H9 (cell line): ENCODE data around the gene ANKH. TPM values are rescaled to one million over a fixed set of nuclear protein-coding genes. Genes with fewer than 3 reads are reported as not detected.

Experiments used
- DNase-seq: peaks from one replicate; pipeline ENCODE4 v3.0.0-alpha.2; 2017
- H2AFZ ChIP-seq: one replicate; pipeline ENCODE4 v1.6.1; 2013; ENCODE audit warnings: mild to moderate bottlenecking, low read length, control low read depth, moderate library complexity
- H2AK5ac ChIP-seq: 2 replicates; pipeline ENCODE4 v1.6.1; 2013; ENCODE audit warnings: low read length, control low read depth, mixed read lengths; ENCODE audit not compliant: insufficient read length
- H2BK120ac ChIP-seq: one replicate; pipeline ENCODE4 v1.6.1; 2013; ENCODE audit warnings: low read depth, mild to moderate bottlenecking, low read length, control low read depth, inconsistent platforms; ENCODE audit not compliant: poor library complexity, severe bottlenecking
- H2BK12ac ChIP-seq: 2 replicates; pipeline ENCODE4 v1.6.1; 2013; ENCODE audit warnings: low read length, control low read depth, mixed read lengths, low read depth; ENCODE audit not compliant: insufficient read length
- H2BK15ac ChIP-seq: 2 replicates; pipeline ENCODE4 v1.6.1; 2013; ENCODE audit warnings: low read depth, low read length, control low read depth
- H2BK20ac ChIP-seq: one replicate; pipeline ENCODE4 v1.6.1; 2013; ENCODE audit warnings: low read depth, mild to moderate bottlenecking, low read length, control low read depth, inconsistent platforms; ENCODE audit not compliant: poor library complexity, severe bottlenecking
- H2BK5ac ChIP-seq: 2 replicates; pipeline ENCODE4 v1.6.1; 2013; ENCODE audit warnings: low read length, control low read depth, mixed read lengths; ENCODE audit not compliant: insufficient read length
- H3K14ac ChIP-seq: 2 replicates; pipeline ENCODE4 v1.6.1; 2013; ENCODE audit warnings: low read length, control low read depth; ENCODE audit not compliant: insufficient read depth
- H3K18ac ChIP-seq: 2 replicates; pipeline ENCODE4 v1.6.1; 2013; ENCODE audit warnings: low read depth, mild to moderate bottlenecking, mixed read lengths, low read length, control low read depth; ENCODE audit not compliant: insufficient read length
- H3K23ac ChIP-seq: 2 replicates; pipeline ENCODE4 v1.6.1; 2013; ENCODE audit warnings: low read length, control low read depth, mixed read lengths, low read depth; ENCODE audit not compliant: insufficient read length
- H3K23me2 ChIP-seq: 2 replicates; pipeline ENCODE4 v1.6.1; 2013; ENCODE audit warnings: low read depth, mild to moderate bottlenecking, mixed read lengths, low read length, control low read depth; ENCODE audit not compliant: insufficient read length, poor library complexity, severe bottlenecking
- H3K27ac ChIP-seq: 2 replicates; pipeline ENCODE4 v1.5.1; 2013; ENCODE audit warnings: low read length, control low read depth, mixed read lengths, low read depth; ENCODE audit not compliant: insufficient read length
- H3K27me3 ChIP-seq: 2 replicates; pipeline ENCODE4 v1.6.1; 2013; ENCODE audit warnings: low read length, control low read depth, inconsistent platforms; ENCODE audit not compliant: insufficient read depth
- H3K4ac ChIP-seq: 2 replicates; pipeline ENCODE4 v1.6.1; 2013; ENCODE audit warnings: low read depth, mild to moderate bottlenecking, control low read depth, inconsistent platforms, low read length, moderate library complexity
- H3K4me1 ChIP-seq: 2 replicates; pipeline ENCODE4 v1.6.1; 2013; ENCODE audit warnings: low read length, control low read depth, inconsistent platforms; ENCODE audit not compliant: insufficient read depth
- H3K4me2 ChIP-seq: 2 replicates; pipeline ENCODE4 v1.6.1; 2013; ENCODE audit warnings: low read length, control low read depth, mixed read lengths; ENCODE audit not compliant: insufficient read length, insufficient read depth
- H3K56ac ChIP-seq: 2 replicates; pipeline ENCODE4 v1.6.1; 2013; ENCODE audit warnings: low read depth, mild to moderate bottlenecking, mixed read lengths, low read length, control low read depth; ENCODE audit not compliant: insufficient read length
- H3K79me1 ChIP-seq: 2 replicates; pipeline ENCODE4 v1.6.1; 2013; ENCODE audit warnings: low read depth, mild to moderate bottlenecking, moderate library complexity, low read length, control low read depth, inconsistent platforms; ENCODE audit not compliant: insufficient read depth, poor library complexity, severe bottlenecking
- H3K79me2 ChIP-seq: 2 replicates; pipeline ENCODE4 v1.6.1; 2013; ENCODE audit warnings: low read length, control low read depth, inconsistent platforms; ENCODE audit not compliant: insufficient read depth
- H3K9ac ChIP-seq: 2 replicates; pipeline ENCODE4 v1.6.1; 2013; ENCODE audit warnings: low read length, control low read depth, mixed read lengths; ENCODE audit not compliant: insufficient read length; ENCODE audit errors: extremely low read depth
- H3K9me3 ChIP-seq: one replicate; pipeline ENCODE4 v1.6.1; 2013; ENCODE audit warnings: low read depth, low read length, inconsistent platforms; ENCODE audit not compliant: control insufficient read depth
- H3T11ph ChIP-seq: one replicate; pipeline ENCODE4 v1.6.1; 2013; ENCODE audit warnings: mild to moderate bottlenecking, low read length, control low read depth, inconsistent platforms
- H4K20me1 ChIP-seq: one replicate; pipeline ENCODE4 v1.6.1; 2013; ENCODE audit not compliant: control insufficient read depth, insufficient read length, insufficient read depth
- H4K5ac ChIP-seq: 2 replicates; pipeline ENCODE4 v1.6.1; 2013; ENCODE audit warnings: low read depth, mild to moderate bottlenecking, mixed read lengths, low read length, control low read depth; ENCODE audit not compliant: insufficient read length
- H4K8ac ChIP-seq: replicated peaks from 2 replicates; pipeline ENCODE4 v1.6.1; 2013; ENCODE audit warnings: low read length, control low read depth, mixed read lengths, low read depth; ENCODE audit not compliant: insufficient read length
- H4K91ac ChIP-seq: 2 replicates; pipeline ENCODE4 v1.6.1; 2013; ENCODE audit warnings: low read depth, mild to moderate bottlenecking, moderate library complexity, mixed read lengths, low read length, control low read depth; ENCODE audit not compliant: insufficient read length
- H3K27ac Mint-ChIP-seq, 3 experiments: 2 replicates in 2 of 3; 3 replicates in 1 of 3; pipeline ENCODE4 v1.8.0; 2020 to 2021; ENCODE audit warnings: mixed read lengths in 3 of 3, mild to moderate bottlenecking in 1 of 3, moderate library complexity in 1 of 3
- H3K27me3 Mint-ChIP-seq: 2 replicates; pipeline ENCODE4 v1.8.0; 2021; ENCODE audit warnings: low read depth, mild to moderate bottlenecking, moderate library complexity, mixed read lengths
- H3K36me3 Mint-ChIP-seq, 3 experiments: 2 replicates in 2 of 3; 3 replicates in 1 of 3; pipeline ENCODE4 v1.8.0; 2020 to 2021; ENCODE audit warnings: low read depth in 3 of 3, mixed read lengths in 3 of 3; ENCODE audit not compliant: insufficient read depth in 1 of 3
- H3K4me1 Mint-ChIP-seq, 2 experiments: 2 replicates each; pipeline ENCODE4 v1.8.0; 2020; ENCODE audit warnings: mixed read lengths in 2 of 2
- H3K4me3 Mint-ChIP-seq, 2 experiments: 2 replicates in 1 of 2; 3 replicates in 1 of 2; pipeline ENCODE4 v1.8.0; 2020 to 2021; ENCODE audit warnings: mild to moderate bottlenecking in 2 of 2, mixed read lengths in 2 of 2, moderate library complexity in 1 of 2
- H3K9me3 Mint-ChIP-seq, 2 experiments: 2 replicates in 1 of 2; 3 replicates in 1 of 2; pipeline ENCODE4 v1.8.0; 2020; ENCODE audit warnings: mild to moderate bottlenecking in 2 of 2, mixed read lengths in 2 of 2, moderate library complexity in 1 of 2
- WGBS: extraction: QIAGEN DNeasy Blood & Tissue Kit; methylation state at CpG from one replicate; pipeline ENCODE4 v1.1.7; 2013; ENCODE audit warnings: missing lambda C conversion rate, low lambda C conversion rate, mixed read lengths; ENCODE audit not compliant: insufficient read length; ENCODE audit errors: extremely low coverage; 5-methylcytosine and 5-hydroxymethylcytosine counted together
- total RNA-seq: library from RNA; stranded (reverse); gene quantifications from 2 replicates; pipeline ENCODE4 v1.2.1, GENCODE V29; 2021
- TF ChIP-seq, protein P1 (sequence below): fragments of 200-600 bp; sonication (generic); conservative IDR thresholded peaks from 3 replicates; pipeline ENCODE4 v1.8.0; 2021; ENCODE audit warnings: antibody characterized with exemption, mild to moderate bottlenecking

ANKH gene
- total RNA-seq, 1 experiment from 2014 or later: 9.6 TPM

DNA sequence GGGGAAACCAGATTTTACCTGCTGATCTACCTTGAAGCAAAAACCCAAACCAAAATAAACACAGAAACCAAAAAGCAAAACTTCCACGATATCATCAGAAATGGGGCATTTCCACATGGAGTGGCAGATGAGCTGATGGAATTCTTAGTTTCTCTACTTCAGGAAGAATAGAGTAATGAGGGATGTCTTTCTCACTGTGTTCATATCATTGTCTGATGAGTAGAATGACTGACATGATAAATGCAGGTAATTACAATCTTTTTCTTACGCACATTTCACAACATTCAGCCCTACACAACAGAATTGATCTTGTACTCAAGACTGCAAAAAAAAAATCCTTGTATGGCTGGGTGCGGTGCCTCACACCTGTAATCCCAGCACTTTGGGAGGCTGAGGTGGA, 23.2 kb upstream of the ANKH start:
- no peak overlapping the region for H2AK5ac ChIP-seq
- whole genome bisulfite sequencing: no CpG with 5 or more reads among the region's 3 CpGs
- no peaks in the 10 kb centered on the region for H3K27me3 ChIP-seq
- no peak overlapping the region for H3K4me2 ChIP-seq
- H3K18ac ChIP-seq: no peak overlapping the region
- no peaks in the 10 kb centered on the region; the same call in 1 of the 2 replicates for H3K4me1 ChIP-seq
- Mint-ChIP-seq H3K4me3 (no peak overlapping the region), H3K27ac (no peak overlapping the region), H3K9me3 (no peaks in the 10 kb centered on the region), H3K4me1 (peaks cover 6 to 8% of the 10 kb centered on the region in 2 experiments), H3K36me3 (no peaks in the 10 kb centered on the region; a peak in 1 of 7 replicates), H3K27me3 (peaks cover 2% of the 10 kb centered on the region)
- H3K56ac ChIP-seq: no peak overlapping the region
- no peak overlapping the region for H3K14ac ChIP-seq
- H2BK20ac ChIP-seq: no peak overlapping the region
- H3K27ac ChIP-seq: no peak overlapping the region
- H3T11ph ChIP-seq: no peak overlapping the region
- no peak overlapping the region for H3K23ac ChIP-seq
- no peaks in the 10 kb centered on the region for H3K9me3 ChIP-seq
- H2AFZ ChIP-seq: no peak overlapping the region
- H4K5ac ChIP-seq: no peak overlapping the region
- no peak overlapping the region for H2BK15ac ChIP-seq
- TF ChIP-seq, protein P1, sequence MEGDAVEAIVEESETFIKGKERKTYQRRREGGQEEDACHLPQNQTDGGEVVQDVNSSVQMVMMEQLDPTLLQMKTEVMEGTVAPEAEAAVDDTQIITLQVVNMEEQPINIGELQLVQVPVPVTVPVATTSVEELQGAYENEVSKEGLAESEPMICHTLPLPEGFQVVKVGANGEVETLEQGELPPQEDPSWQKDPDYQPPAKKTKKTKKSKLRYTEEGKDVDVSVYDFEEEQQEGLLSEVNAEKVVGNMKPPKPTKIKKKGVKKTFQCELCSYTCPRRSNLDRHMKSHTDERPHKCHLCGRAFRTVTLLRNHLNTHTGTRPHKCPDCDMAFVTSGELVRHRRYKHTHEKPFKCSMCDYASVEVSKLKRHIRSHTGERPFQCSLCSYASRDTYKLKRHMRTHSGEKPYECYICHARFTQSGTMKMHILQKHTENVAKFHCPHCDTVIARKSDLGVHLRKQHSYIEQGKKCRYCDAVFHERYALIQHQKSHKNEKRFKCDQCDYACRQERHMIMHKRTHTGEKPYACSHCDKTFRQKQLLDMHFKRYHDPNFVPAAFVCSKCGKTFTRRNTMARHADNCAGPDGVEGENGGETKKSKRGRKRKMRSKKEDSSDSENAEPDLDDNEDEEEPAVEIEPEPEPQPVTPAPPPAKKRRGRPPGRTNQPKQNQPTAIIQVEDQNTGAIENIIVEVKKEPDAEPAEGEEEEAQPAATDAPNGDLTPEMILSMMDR: no peak
- no peak overlapping the region for H2BK12ac ChIP-seq
- DNase-seq: no peak
- H3K79me2 ChIP-seq: no peaks in the 10 kb centered on the region
- no peak overlapping the region for H3K9ac ChIP-seq
- no peak overlapping the region for H4K8ac ChIP-seq
- H2BK120ac ChIP-seq: no peak overlapping the region
- H4K91ac ChIP-seq: no peak overlapping the region
- no peaks in the 10 kb centered on the region for H4K20me1 ChIP-seq
- no peaks in the 10 kb centered on the region for H3K79me1 ChIP-seq
- H3K4ac ChIP-seq: no peak overlapping the region
- no peak overlapping the region for H2BK5ac ChIP-seq
- H3K23me2 ChIP-seq: no peaks in the 10 kb centered on the region
